HG03025 (cell line): Measurements from ENCODE around the gene TMEM175.
"Not testable (repeated sequence)": the region's sequence is repeated elsewhere in the genome, so short reads cannot be mapped to it uniquely, and the experiment has no call there.

Experiments
- ATAC-seq: cut with Tn5 transposase; IDR thresholded peaks from one replicate; pipeline ENCODE4 v1.9.1; 2021; ENCODE audit warnings: mild to moderate bottlenecking, moderate library complexity; ENCODE audit not compliant: unreplicated experiment, low FRiP score

TMEM175 gene

GRCh38 chr4:914531-914930 lies 17.7 kb upstream of the TMEM175 start:
- ATAC-seq, result no peak

GRCh38 chr4:915041-915474 lies 17.2 kb upstream of the TMEM175 start:
- ATAC-seq, result no peak

GRCh38 chr4:915595-915994 lies 16.7 kb upstream of the TMEM175 start:
- no peak for ATAC-seq

- ATAC-seq, result no peak
Measured at GRCh38 chr4:917466-917865, 14.8 kb upstream of the TMEM175 start.

- no peak for ATAC-seq
Measured at GRCh38 chr4:917992-918391, 14.3 kb upstream of the TMEM175 start.

- not testable (repeated sequence) for ATAC-seq
Measured at GRCh38 chr4:918591-918990, 13.7 kb upstream of the TMEM175 start.

GRCh38 chr4:919004-919680 lies 13.1 kb upstream of the TMEM175 start:
- not testable (repeated sequence) for ATAC-seq

GRCh38 chr4:921830-922331 lies 10.4 kb upstream of the TMEM175 start:
- peak; percentile 43 for ATAC-seq

- peak; percentile 61 for ATAC-seq
Measured at GRCh38 chr4:924107-925096, 7.9 kb upstream of the TMEM175 start.

GRCh38 chr4:925171-925570 lies 7.1 kb upstream of the TMEM175 start:
- ATAC-seq, result no peak

GRCh38 chr4:925771-926500 lies 6.3 kb upstream of the TMEM175 start:
- ATAC-seq, result no peak

GRCh38 chr4:926538-926937 lies 5.7 kb upstream of the TMEM175 start:
- no peak for ATAC-seq

GRCh38 chr4:927566-927965 lies 4.7 kb upstream of the TMEM175 start:
- not testable (repeated sequence) for ATAC-seq

- no peak for ATAC-seq
Measured at GRCh38 chr4:929096-929765, 3.0 kb upstream of the TMEM175 start.

GRCh38 chr4:930028-930551 lies 2.2 kb upstream of the TMEM175 start:
- no peak for ATAC-seq

GRCh38 chr4:930827-931193 lies 1.4 kb upstream of the TMEM175 start:
- ATAC-seq, result no peak

- no peak for ATAC-seq
Measured at GRCh38 chr4:931194-931959, 883 bp upstream of the TMEM175 start.

GRCh38 chr4:932713-933070 lies 432 bp downstream of the TMEM175 start:
- ATAC-seq, result no peak

- not testable (repeated sequence) for ATAC-seq
Measured at GRCh38 chr4:939508-939907, 7.2 kb downstream of the TMEM175 start.
